ENCODE measurements around the gene MERTK. TPM values are rescaled to one million over a fixed set of nuclear protein-coding genes. Genes with fewer than 3 reads are reported as not detected.

Gene MERTK
- total RNA-seq, 2 experiments from 2014 or later: 0.43 to 0.70 TPM

GRCh38 chr2:112021290-112021689 is 122.9 kb downstream of the MERTK start:
- TF ChIP-seq CTCF (IDR thresholded peaks at IDR 0.05): no peak
- Mint-ChIP-seq H3K36me3 (ENCODE audit: low read depth) (no peaks in the 10 kb centered on the region), H3K27me3 (peaks cover 7% of the 10 kb centered on the region), H3K4me1 (ENCODE audit: low read depth) (no peaks in the 10 kb centered on the region), H3K27ac (no peak overlapping the region), H3K4me3 (no peak overlapping the region), H3K9me3 (no peaks in the 10 kb centered on the region)
- no peak for ATAC-seq
- intact Hi-C loops (cut with micrococcal nuclease): no loop called here
- DNase-seq: no peak
- CTCF ChIA-PET: interaction anchor here (1.3 kb wide), 1 partner anchor 134 kb away, joined by 3 read pairs; no protein-coding TSS in a partner anchor
- POLR2A ChIA-PET: no interaction called here

GRCh38 chr2:112021781-112022231 is 123.4 kb downstream of the MERTK start:
- intact Hi-C loops (cut with micrococcal nuclease): no loop called here
- no peak overlapping the region for H3K27ac Mint-ChIP-seq
- CTCF ChIA-PET: no interaction called here
- H3K9me3 Mint-ChIP-seq: no peaks in the 10 kb centered on the region
- DNase-seq (no peak), ATAC-seq (no peak)
- H3K36me3 Mint-ChIP-seq (ENCODE audit: low read depth): no peaks in the 10 kb centered on the region
- POLR2A ChIA-PET: no interaction called here
- no peaks in the 10 kb centered on the region for H3K4me1 Mint-ChIP-seq (ENCODE audit: low read depth)
- no peak overlapping the region for H3K4me3 Mint-ChIP-seq
- no peak for TF ChIP-seq CTCF (IDR thresholded peaks at IDR 0.05)
- H3K27me3 Mint-ChIP-seq: peaks cover 4% of the 10 kb centered on the region

GRCh38 chr2:112023707-112024106 is 125.3 kb downstream of the MERTK start:
- DNase-seq (no peak), ATAC-seq (no peak)
- Mint-ChIP-seq H3K27ac (no peak overlapping the region), H3K36me3 (ENCODE audit: low read depth) (no peaks in the 10 kb centered on the region), H3K27me3 (peaks cover 4% of the 10 kb centered on the region), H3K4me1 (ENCODE audit: low read depth) (no peaks in the 10 kb centered on the region), H3K9me3 (no peaks in the 10 kb centered on the region), H3K4me3 (no peak overlapping the region)
- intact Hi-C loops (cut with micrococcal nuclease): no loop called here
- CTCF ChIA-PET: no interaction called here
- no peak for TF ChIP-seq CTCF (IDR thresholded peaks at IDR 0.05)
- POLR2A ChIA-PET: no interaction called here

- Mint-ChIP-seq H3K36me3 (ENCODE audit: low read depth) (no peaks in the 10 kb centered on the region), H3K4me3 (no peak overlapping the region), H3K9me3 (no peaks in the 10 kb centered on the region), H3K27me3 (peaks cover 4% of the 10 kb centered on the region), H3K27ac (no peak overlapping the region), H3K4me1 (ENCODE audit: low read depth) (no peaks in the 10 kb centered on the region)
- intact Hi-C loops (cut with micrococcal nuclease): no loop called here
- ChIA-PET CTCF (no interaction called here), POLR2A (interaction anchor here (0.7 kb wide), 1 partner anchor 121 kb away, joined by 4 read pairs; no protein-coding TSS in a partner anchor)
- DNase-seq (no peak), ATAC-seq (no peak)
- no peak for TF ChIP-seq CTCF (IDR thresholded peaks at IDR 0.05)
These were observed 125.8 kb downstream of the MERTK start for GRCh38 chr2:112024231-112024630.

GRCh38 chr2:112024896-112025491 is 126.6 kb downstream of the MERTK start:
- H3K9me3 Mint-ChIP-seq: no peaks in the 10 kb centered on the region
- POLR2A ChIA-PET: interaction anchor here (0.7 kb wide), 1 partner anchor 122 kb away, joined by 4 read pairs; no protein-coding TSS in a partner anchor
- no peak for TF ChIP-seq CTCF (IDR thresholded peaks at IDR 0.05)
- CTCF ChIA-PET: no interaction called here
- peaks cover 7% of the 10 kb centered on the region for H3K27me3 Mint-ChIP-seq
- intact Hi-C loops (cut with micrococcal nuclease): no loop called here
- H3K36me3 Mint-ChIP-seq (ENCODE audit: low read depth): no peaks in the 10 kb centered on the region
- DNase-seq: no peak
- H3K4me3 Mint-ChIP-seq: no peak overlapping the region
- ATAC-seq: no peak
- no peak overlapping the region for H3K27ac Mint-ChIP-seq
- H3K4me1 Mint-ChIP-seq (ENCODE audit: low read depth): no peaks in the 10 kb centered on the region

All from activated CD8-positive, alpha-beta T cell treated with anti-CD3 and anti-CD28 coated beads for 36 hours (primary cell).